Astrocyte (in vitro differentiated cells and primary cell): Measurements from ENCODE around the gene SMIM31. TPM values are rescaled to one million over a fixed set of nuclear protein-coding genes. Genes with fewer than 3 reads are reported as not detected.
A peak's percentile ranks its signal among the peaks of the same experiment; 100 is the strongest.

Experiments used
- DNase-seq: peaks from one replicate; pipeline ENCODE4 v3.0.0-alpha.2; 2010; ENCODE audit warnings: low read depth
- FAIRE-seq: peaks from 2 replicates; lab custom pipeline; 2011; peaks lifted over from hg19 to GRCh38; lab: Jason Lieb, UNC
- H2AFZ ChIP-seq: 2 replicates; pipeline ENCODE4 v1.6.0; 2012; ENCODE audit warnings: low read depth, low read length, inconsistent platforms
- H3K27ac ChIP-seq: 2 replicates; pipeline ENCODE4 v1.5.1; 2011; ENCODE audit warnings: low read depth, low read length, inconsistent platforms
- H3K27me3 ChIP-seq: 2 replicates; pipeline ENCODE4 v1.6.0; 2011; ENCODE audit warnings: low read length, inconsistent platforms; ENCODE audit not compliant: insufficient read depth
- H3K36me3 ChIP-seq: 2 replicates; pipeline ENCODE4 v1.5.1; 2011; ENCODE audit warnings: low read length, inconsistent platforms; ENCODE audit not compliant: insufficient read depth
- H3K4me1 ChIP-seq: 2 replicates; pipeline ENCODE4 v1.5.1; 2011; ENCODE audit warnings: low read length, inconsistent platforms; ENCODE audit not compliant: insufficient read depth
- H3K4me2 ChIP-seq: 2 replicates; pipeline ENCODE4 v1.6.0; 2012; ENCODE audit warnings: low read length, inconsistent platforms
- H3K4me3 ChIP-seq: 2 replicates; pipeline ENCODE4 v1.5.1; 2011; ENCODE audit warnings: low read depth, mild to moderate bottlenecking, low read length, inconsistent platforms; ENCODE audit not compliant: insufficient read depth
- H3K79me2 ChIP-seq: 2 replicates; pipeline ENCODE4 v1.6.0; 2012; ENCODE audit warnings: mild to moderate bottlenecking, low read length, inconsistent platforms; ENCODE audit not compliant: insufficient read depth
- H3K9ac ChIP-seq: 2 replicates; pipeline ENCODE4 v1.6.0; 2012; ENCODE audit warnings: mild to moderate bottlenecking, low read length, inconsistent platforms
- H3K9me3 ChIP-seq: 2 replicates; pipeline ENCODE4 v1.5.1; 2012; ENCODE audit warnings: low read depth, mild to moderate bottlenecking, low read length, inconsistent platforms; ENCODE audit not compliant: insufficient read depth
- H4K20me1 ChIP-seq: 2 replicates; pipeline ENCODE4 v1.6.0; 2012; ENCODE audit warnings: low read length, inconsistent platforms; ENCODE audit not compliant: insufficient read depth
- H3K27ac Mint-ChIP-seq: one replicate; pipeline ENCODE4 v1.8.0; 2021; ENCODE audit warnings: mild to moderate bottlenecking, mixed read lengths; ENCODE audit not compliant: unreplicated experiment
- H3K27me3 Mint-ChIP-seq: one replicate; pipeline ENCODE4 v1.8.0; 2021; ENCODE audit warnings: low read depth, mixed read lengths; ENCODE audit not compliant: unreplicated experiment
- H3K36me3 Mint-ChIP-seq: one replicate; pipeline ENCODE4 v1.8.0; 2021; ENCODE audit warnings: low read depth, mixed read lengths; ENCODE audit not compliant: unreplicated experiment
- H3K4me1 Mint-ChIP-seq: one replicate; pipeline ENCODE4 v1.8.0; 2021; ENCODE audit warnings: low read depth, mixed read lengths; ENCODE audit not compliant: unreplicated experiment
- H3K4me3 Mint-ChIP-seq: one replicate; pipeline ENCODE4 v1.8.0; 2021; ENCODE audit warnings: mild to moderate bottlenecking, moderate library complexity, mixed read lengths; ENCODE audit not compliant: unreplicated experiment
- H3K9me3 Mint-ChIP-seq: one replicate; pipeline ENCODE4 v1.8.0; 2021; ENCODE audit warnings: mild to moderate bottlenecking, mixed read lengths; ENCODE audit not compliant: unreplicated experiment
- EZH2 ChIP-seq: IDR thresholded peaks from 2 replicates; pipeline ENCODE4 v1.6.1; 2012; ENCODE audit warnings: mild to moderate bottlenecking, low read length, inconsistent platforms; ENCODE audit not compliant: insufficient read depth
- total RNA-seq: library from RNA; stranded (reverse); gene quantifications from 2 replicates; pipeline ENCODE4 v1.2.1, GENCODE V29; 2021
- TF ChIP-seq, protein P1 (sequence below): IDR thresholded peaks from 2 replicates; pipeline ENCODE4 v1.5.1; 2011; ENCODE audit warnings: low read depth, mild to moderate bottlenecking, inconsistent platforms, low read length, moderate library complexity; ENCODE audit not compliant: insufficient read depth

The SMIM31 gene
- total RNA-seq, 1 donor from 2014 or later, result not detected

GRCh38 chr4:164748375-164748774 is 5.6 kb upstream of the SMIM31 start:
- Mint-ChIP-seq H3K4me3 (no peak overlapping the region), H3K4me1 (no peaks in the 10 kb centered on the region), H3K27ac (no peak overlapping the region), H3K27me3 (peaks cover 4% of the 10 kb centered on the region), H3K36me3 (no peaks in the 10 kb centered on the region), H3K9me3 (peaks cover 7% of the 10 kb centered on the region)
- H3K9me3 ChIP-seq, result no peaks in the 10 kb centered on the region
- H3K4me1 ChIP-seq, result no peaks in the 10 kb centered on the region
- no peak overlapping the region for H3K4me3 ChIP-seq
- no peaks in the 10 kb centered on the region for H3K27me3 ChIP-seq
- H4K20me1 ChIP-seq, result no peaks in the 10 kb centered on the region
- H3K36me3 ChIP-seq, result no peaks in the 10 kb centered on the region
- no peak for FAIRE-seq
- peak; percentile 4 for DNase-seq
- no peak overlapping the region for H3K9ac ChIP-seq
- no peak overlapping the region for H2AFZ ChIP-seq
- no peak overlapping the region for H3K27ac ChIP-seq
- H3K79me2 ChIP-seq, result no peaks in the 10 kb centered on the region
- no peak for TF ChIP-seq EZH2
- TF ChIP-seq, protein P1, sequence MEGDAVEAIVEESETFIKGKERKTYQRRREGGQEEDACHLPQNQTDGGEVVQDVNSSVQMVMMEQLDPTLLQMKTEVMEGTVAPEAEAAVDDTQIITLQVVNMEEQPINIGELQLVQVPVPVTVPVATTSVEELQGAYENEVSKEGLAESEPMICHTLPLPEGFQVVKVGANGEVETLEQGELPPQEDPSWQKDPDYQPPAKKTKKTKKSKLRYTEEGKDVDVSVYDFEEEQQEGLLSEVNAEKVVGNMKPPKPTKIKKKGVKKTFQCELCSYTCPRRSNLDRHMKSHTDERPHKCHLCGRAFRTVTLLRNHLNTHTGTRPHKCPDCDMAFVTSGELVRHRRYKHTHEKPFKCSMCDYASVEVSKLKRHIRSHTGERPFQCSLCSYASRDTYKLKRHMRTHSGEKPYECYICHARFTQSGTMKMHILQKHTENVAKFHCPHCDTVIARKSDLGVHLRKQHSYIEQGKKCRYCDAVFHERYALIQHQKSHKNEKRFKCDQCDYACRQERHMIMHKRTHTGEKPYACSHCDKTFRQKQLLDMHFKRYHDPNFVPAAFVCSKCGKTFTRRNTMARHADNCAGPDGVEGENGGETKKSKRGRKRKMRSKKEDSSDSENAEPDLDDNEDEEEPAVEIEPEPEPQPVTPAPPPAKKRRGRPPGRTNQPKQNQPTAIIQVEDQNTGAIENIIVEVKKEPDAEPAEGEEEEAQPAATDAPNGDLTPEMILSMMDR, result peak; percentile 22
- H3K4me2 ChIP-seq, result no peak overlapping the region

DNA sequence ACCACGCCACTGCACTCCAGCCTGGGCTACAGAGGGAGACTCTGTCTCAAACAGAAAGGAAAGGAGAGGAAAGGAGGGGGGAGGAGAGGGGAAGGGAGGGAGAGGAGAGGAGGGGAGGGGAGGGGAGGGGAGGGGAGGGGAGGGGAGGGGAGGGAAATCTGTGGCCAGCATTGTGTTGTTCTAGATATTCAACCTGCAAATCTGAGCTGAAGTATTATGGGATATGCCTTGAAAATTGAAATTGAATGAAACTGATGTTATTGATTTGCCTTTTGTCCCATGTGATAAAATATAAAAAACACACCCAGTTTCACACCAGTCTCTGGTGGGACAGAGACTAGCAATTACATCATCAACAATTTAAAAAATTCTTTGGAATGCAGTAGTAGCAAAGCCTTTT is 1.5 kb downstream of the SMIM31 start:
- Histone ChIP-seq H4K20me1 (no peaks in the 10 kb centered on the region), H3K36me3 (no peaks in the 10 kb centered on the region), H3K9ac (no peak overlapping the region), H3K79me2 (no peaks in the 10 kb centered on the region), H3K27ac (no peak overlapping the region), H3K4me3 (no peak overlapping the region), H3K9me3 (no peaks in the 10 kb centered on the region), H3K27me3 (no peaks in the 10 kb centered on the region), H3K4me1 (no peaks in the 10 kb centered on the region), H3K4me2 (no peak overlapping the region), H2AFZ (no peak overlapping the region)
- Mint-ChIP-seq H3K27ac (no peak overlapping the region), H3K9me3 (peaks cover 7% of the 10 kb centered on the region), H3K36me3 (no peaks in the 10 kb centered on the region), H3K27me3 (no peaks in the 10 kb centered on the region), H3K4me3 (no peak overlapping the region), H3K4me1 (no peaks in the 10 kb centered on the region)
- no peak for TF ChIP-seq EZH2
- no peak for DNase-seq
- FAIRE-seq, result no peak

DNA sequence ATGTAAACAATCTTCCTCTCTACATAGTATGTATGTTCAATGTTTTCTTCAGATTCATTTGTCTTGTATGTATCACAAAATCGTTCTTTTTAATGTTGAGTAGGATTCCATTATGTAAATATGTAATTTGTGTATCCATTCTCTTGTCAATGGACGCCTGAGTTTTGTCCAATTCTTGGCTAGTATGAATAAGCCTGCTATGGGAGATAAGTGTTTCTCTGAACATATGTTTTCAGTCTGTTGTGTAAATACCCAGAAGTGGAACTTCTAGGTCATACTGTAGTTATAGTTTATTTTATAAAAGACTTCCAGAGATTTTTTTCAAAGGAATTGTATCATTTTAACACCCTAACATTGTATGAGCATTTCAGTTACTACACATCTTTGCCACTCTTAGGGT is 2.8 kb downstream of the SMIM31 start:
- Mint-ChIP-seq H3K27me3 (no peaks in the 10 kb centered on the region), H3K36me3 (no peaks in the 10 kb centered on the region), H3K4me3 (no peak overlapping the region), H3K27ac (no peak overlapping the region), H3K9me3 (peaks cover 7% of the 10 kb centered on the region), H3K4me1 (no peaks in the 10 kb centered on the region)
- Histone ChIP-seq H3K9me3 (no peaks in the 10 kb centered on the region), H3K27ac (no peak overlapping the region), H3K79me2 (no peaks in the 10 kb centered on the region), H3K4me1 (no peaks in the 10 kb centered on the region), H3K9ac (no peak overlapping the region), H3K4me3 (no peak overlapping the region), H3K4me2 (no peak overlapping the region), H2AFZ (no peak overlapping the region), H4K20me1 (no peaks in the 10 kb centered on the region), H3K27me3 (no peaks in the 10 kb centered on the region), H3K36me3 (no peaks in the 10 kb centered on the region)
- TF ChIP-seq, protein P1, result no peak
- no peak for TF ChIP-seq EZH2
- FAIRE-seq, result no peak
- DNase-seq, result no peak
